ENCODE results near the gene OR4C3.
"Not testable (repeated sequence)": the region's sequence is repeated elsewhere in the genome, so short reads cannot be mapped to it uniquely, and the experiment has no call there.

OR4C3 gene

GRCh38 chr11:48324620-48325019 is at the start of gene OR4C3:
Gene OR4C3, plus strand, starts transcription at chr11:48324920. Its CDS starts 102 bp downstream, at chr11:48325022.
- H3K4me3 ChIP-seq (ENCODE audit: low read depth, low read length), result not testable (repeated sequence)

DNA sequence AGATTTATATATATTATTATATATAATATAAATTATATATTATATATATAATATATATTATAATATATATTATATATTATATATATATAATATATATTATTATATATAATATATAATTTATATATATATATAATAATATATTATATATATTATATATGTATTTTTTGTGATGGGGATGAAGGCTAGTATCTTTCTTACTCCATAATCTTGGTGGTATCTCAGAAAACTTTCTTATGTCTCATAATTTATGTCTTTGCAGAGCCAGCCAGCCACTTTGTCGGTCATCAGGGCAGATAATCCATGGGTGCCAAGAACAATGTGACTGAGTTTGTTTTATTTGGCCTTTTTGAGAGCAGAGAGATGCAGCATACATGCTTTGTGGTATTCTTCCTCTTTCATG is 18.8 kb upstream of the OR4C3 start, which contains the start of gene OR4S1:
TSS of gene OR4S1 (plus strand) at position 301 of the 400 bp plus-strand sequence. CDS start at position 301, 0 bp downstream.
- TF ChIP-seq, protein P1, sequence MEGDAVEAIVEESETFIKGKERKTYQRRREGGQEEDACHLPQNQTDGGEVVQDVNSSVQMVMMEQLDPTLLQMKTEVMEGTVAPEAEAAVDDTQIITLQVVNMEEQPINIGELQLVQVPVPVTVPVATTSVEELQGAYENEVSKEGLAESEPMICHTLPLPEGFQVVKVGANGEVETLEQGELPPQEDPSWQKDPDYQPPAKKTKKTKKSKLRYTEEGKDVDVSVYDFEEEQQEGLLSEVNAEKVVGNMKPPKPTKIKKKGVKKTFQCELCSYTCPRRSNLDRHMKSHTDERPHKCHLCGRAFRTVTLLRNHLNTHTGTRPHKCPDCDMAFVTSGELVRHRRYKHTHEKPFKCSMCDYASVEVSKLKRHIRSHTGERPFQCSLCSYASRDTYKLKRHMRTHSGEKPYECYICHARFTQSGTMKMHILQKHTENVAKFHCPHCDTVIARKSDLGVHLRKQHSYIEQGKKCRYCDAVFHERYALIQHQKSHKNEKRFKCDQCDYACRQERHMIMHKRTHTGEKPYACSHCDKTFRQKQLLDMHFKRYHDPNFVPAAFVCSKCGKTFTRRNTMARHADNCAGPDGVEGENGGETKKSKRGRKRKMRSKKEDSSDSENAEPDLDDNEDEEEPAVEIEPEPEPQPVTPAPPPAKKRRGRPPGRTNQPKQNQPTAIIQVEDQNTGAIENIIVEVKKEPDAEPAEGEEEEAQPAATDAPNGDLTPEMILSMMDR (IDR thresholded peaks at IDR 0.05; ENCODE audit: borderline replicate concordance, insufficient read depth, low read depth, low read length), result no peak
- H3K4me3 ChIP-seq (ENCODE audit: low read depth, low read length), result no peak within 1 kb of the TSS

DNA sequence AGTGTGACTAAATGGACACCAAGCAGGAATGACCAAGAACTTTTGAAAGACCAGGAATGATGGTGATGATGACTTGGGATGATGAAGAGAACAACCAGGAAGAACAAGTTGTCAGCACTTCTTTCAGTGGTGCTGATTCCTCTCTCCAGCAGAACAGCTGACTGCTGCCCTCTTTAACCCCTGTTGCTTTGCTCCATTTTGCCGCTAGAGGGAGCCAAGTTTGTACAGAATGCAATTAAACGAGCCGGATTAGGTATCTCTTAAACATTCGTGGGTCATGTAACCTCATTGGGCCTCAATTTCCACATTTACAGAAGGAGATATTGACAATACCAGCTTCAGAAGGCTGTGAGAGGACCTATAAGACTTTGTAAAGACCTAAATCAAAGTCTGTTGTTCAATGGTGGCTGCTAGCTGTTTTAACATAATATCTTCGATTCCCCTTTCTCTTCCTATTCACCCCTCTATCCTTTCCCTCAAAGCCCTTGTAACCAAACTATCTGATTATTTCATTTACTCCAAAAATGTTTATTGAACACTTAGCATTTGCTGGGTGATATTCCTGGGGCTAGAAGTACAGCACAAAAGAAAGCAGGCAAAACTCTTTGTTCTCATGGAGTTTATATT is 16.8 kb upstream of the OR4C3 start:
- TF ChIP-seq, protein P1 (IDR thresholded peaks at IDR 0.05; ENCODE audit: borderline replicate concordance, insufficient read depth, low read depth, low read length), result peak; percentile 83
- H3K4me3 ChIP-seq (ENCODE audit: low read depth, low read length), result no peak overlapping the region

DNA sequence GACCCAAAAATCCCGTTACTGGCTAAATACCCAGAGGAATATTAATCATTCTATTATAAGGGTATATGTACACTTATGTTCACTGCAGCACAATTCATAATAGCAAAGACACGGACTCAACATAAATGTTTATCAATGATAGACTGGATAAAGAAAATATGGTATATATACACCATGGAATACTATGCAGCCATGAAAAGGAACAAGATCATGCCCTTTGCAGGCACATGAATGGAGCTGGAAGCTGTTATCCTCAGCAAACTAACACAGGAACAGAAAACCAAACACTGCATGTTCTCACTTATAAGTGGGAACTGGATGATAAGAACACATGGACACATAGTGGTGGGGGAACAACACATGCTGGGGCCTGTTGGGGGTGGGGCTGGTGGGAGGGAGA is 11.1 kb upstream of the OR4C3 start:
- H3K4me3 ChIP-seq (ENCODE audit: low read depth, low read length), result not testable (repeated sequence)

GRCh38 chr11:48319813-48320212 is 4.9 kb upstream of the OR4C3 start:
- not testable (repeated sequence) for H3K4me3 ChIP-seq (ENCODE audit: low read depth, low read length)

DNA sequence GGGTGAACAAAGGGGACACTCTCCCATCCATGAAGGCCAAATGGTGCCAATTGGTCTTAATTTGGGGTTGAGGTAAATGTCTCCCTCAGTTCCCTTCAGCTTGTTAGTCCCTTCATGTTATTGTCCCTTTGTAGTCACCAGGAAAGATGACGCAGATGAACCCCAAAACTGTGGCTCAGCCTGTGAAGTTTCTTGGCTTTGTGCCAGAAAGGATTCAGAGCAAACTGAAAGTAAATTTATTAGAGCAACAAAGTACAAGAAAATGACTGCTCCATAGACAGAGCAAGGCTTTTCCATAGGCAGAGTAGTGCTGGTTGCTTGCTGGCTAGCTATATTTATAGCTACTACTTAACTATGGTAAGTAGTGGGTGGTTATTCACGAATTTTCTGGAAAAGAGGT is 16.7 kb downstream of the OR4C3 start:
- TF ChIP-seq, protein P1 (IDR thresholded peaks at IDR 0.05; ENCODE audit: borderline replicate concordance, insufficient read depth, low read depth, low read length), result no peak
- no peak overlapping the region for H3K4me3 ChIP-seq (ENCODE audit: low read depth, low read length)

- H3K4me3 ChIP-seq (ENCODE audit: low read depth, low read length), result not testable (repeated sequence)
Observed at GRCh38 chr11:48342505-48342904, 17.8 kb downstream of the OR4C3 start.

DNA sequence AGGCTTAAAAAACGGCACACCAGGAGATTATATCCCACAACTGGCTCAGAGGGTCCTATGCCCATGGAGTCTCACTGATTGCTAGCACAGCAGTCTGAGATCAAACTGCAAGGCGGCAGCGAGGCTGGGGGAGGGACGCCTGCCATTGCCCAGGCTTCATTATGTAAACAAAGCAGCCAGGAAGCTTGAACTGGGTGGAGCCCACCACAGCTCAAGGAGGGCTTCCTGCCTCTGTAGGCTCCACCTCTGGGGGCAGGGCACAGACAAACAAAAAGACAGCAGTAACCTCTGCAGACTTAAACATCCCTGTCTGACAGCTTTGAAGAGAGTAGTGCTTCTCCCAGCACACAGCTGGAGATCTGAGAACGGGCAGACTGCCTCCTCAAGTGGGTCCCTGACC is 21.6 kb downstream of the OR4C3 start:
- H3K4me3 ChIP-seq (ENCODE audit: low read depth, low read length), result not testable (repeated sequence)

DNA sequence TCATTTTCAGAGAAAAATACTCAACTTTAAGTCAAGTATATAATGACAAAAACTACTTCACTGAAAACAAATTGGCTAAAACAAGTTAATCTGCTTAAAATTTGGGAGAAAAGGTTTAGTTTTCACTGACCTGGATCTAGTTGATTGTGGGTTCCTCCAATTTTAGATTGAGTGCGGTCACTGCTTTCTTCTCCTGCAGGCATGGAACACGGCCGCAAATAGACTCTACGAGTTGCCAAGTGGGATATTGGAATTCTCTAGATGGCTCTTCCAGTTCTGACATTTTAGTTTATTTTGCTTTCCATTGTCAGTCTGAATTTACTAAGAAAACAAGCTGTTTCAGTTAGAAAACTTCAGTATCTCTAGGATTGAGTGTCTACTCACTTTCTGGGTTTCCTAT is 29.3 kb downstream of the OR4C3 start:
- no peak overlapping the region for H3K4me3 ChIP-seq (ENCODE audit: low read depth, low read length)
- TF ChIP-seq, protein P1 (IDR thresholded peaks at IDR 0.05; ENCODE audit: borderline replicate concordance, insufficient read depth, low read depth, low read length), result no peak

DNA sequence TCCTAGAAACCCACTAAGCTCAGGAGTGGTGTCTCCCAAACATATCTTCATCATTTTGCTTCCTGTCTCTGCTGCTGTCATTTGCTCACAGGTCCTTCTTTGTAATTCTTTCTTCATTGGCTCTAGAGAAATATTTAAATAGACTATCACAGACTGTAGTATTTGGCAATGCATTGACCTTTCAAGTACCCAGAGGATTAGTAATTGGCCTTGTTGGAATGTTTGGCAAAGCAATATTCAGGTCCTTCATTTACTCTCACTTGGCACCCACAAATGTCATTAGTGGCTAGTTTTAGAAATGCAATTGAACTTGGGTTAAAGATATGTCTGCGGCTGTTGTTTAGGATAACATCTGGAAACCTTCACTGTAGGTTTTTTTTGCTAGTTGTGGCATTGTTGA is 30.0 kb downstream of the OR4C3 start:
- TF ChIP-seq, protein P1 (IDR thresholded peaks at IDR 0.05; ENCODE audit: borderline replicate concordance, insufficient read depth, low read depth, low read length), result no peak
- no peak overlapping the region for H3K4me3 ChIP-seq (ENCODE audit: low read depth, low read length)

DNA sequence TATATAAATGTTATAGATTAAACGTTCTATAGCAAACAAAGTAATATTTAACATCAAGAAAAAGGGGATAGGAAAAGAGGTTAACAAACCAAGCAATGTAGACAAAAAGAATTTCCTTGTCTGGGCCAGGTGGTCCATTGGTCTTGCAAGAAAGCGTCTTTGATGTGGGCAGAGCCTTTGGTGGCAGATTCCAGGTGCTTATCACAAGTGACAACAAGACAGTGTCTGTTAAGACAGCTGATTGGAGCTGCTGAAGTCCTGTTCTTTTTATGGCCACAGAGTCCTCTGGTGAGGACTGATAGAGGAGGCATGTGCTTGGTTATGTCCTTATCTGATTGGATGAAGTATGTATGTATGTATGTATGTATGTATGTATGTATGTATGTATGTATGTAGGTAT is 36.6 kb downstream of the OR4C3 start:
- not testable (repeated sequence) for H3K4me3 ChIP-seq (ENCODE audit: low read depth, low read length)

Measured in GM12875 (cell line).